T-helper 2 cell (primary cell): ENCODE measurements around the gene PGLYRP4.
"Not testable (repeated sequence)": the region's sequence is repeated elsewhere in the genome, so short reads cannot be mapped to it uniquely, and the experiment has no call there.

Experiments
- DNase-seq, 5 experiments: peaks; one replicate each; pipeline versions ENCODE4 v3.0.0 to v3.0.0-alpha.2; 2012 to 2022

PGLYRP4 gene

DNA sequence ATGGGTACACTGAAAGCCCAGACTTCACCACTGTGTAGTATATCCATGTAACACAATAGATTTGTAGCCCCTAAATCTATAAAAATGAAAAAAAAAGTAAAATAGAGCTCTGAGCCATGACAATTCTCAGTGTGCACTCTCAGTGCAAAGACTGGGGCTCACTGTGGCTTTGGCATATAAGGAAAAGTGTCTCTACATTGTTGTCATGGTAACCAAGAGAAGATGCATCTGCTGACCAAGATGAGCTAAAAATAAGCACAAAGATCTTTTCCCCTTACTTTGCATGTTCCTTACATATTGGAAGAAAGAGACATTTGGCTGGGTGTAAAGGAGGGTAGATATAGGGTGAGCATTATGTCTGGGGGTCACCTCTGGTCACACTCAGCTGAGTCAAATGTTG, 12.0 kb downstream of the PGLYRP4 start:
- peak in 1 of 5 experiments; percentile 24 for DNase-seq

DNA sequence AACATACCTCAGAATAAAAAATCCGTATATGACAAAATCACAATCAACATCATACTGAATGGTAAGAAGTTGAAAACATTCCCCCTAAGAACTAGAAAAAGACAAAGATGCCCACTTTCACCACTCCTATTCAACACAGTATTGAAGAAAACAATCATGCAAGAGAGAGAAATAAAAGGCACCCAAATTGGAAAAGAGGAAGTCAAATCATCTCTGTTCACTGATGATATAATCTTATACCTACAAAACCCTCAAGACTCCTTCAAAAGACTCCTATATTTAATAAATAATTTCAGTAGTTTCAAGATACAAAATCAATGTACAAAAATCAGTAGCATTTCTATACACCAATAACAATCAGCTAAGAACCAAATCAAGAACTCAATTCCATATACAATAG, 14.7 kb downstream of the PGLYRP4 start:
- DNase-seq: no peak

DNA sequence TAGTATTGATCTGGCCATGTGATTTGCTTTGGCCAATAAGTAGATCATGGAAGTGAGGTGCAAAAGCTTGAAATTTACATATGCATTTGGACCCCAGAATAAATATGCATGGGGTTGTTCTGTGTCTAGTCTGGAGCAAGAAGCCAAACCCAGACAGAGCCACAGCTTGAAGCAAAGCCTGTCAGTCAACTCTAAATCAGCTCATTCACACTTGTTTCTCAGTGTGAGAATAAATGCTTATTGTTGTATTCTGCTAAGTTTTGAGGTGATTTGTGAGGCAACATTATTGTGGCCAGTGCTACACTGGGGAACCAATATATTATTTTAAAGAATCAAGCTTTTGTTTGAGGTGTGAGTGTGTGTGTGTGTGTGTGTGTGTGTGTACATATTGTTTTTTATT, 23.7 kb downstream of the PGLYRP4 start:
- no peak for DNase-seq

DNA sequence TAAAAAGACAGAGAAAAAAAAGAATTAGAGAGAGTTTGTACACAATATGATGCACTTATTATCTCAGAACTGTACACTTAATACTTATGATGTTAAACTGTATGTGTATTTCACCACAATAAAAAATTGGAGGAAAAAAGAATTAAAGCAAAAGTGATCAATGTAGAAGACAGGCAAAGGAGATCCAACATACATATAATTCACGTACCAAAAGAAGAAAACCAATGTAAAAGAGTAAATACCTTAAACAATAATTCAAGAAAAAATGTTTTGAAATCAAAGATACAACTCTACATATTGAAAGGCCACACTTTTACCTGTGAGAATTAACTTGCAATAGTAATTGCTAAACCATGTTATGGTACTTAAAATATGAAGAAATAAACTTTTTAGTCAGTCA, 26.1 kb downstream of the PGLYRP4 start:
- DNase-seq: no peak

DNA sequence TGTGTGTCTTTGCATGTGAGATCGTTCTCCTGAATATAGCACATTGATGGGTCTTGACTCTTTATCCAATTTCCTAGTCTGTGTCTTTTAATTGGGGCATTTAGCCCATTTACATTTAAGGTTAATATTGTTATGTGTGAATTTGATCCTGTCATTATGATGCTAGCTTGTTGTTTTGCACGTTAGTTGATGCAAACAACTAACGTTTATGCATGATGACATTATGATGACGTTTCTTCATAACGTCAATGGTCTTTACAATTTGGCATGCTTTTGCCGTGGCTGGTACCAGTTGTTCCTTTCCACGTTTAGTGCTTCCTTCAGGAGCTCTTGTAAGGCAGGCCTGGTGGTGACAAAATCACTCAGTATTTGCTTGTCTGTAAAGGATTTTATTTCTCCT, 30.5 kb downstream of the PGLYRP4 start:
- DNase-seq: not testable (repeated sequence)

DNA sequence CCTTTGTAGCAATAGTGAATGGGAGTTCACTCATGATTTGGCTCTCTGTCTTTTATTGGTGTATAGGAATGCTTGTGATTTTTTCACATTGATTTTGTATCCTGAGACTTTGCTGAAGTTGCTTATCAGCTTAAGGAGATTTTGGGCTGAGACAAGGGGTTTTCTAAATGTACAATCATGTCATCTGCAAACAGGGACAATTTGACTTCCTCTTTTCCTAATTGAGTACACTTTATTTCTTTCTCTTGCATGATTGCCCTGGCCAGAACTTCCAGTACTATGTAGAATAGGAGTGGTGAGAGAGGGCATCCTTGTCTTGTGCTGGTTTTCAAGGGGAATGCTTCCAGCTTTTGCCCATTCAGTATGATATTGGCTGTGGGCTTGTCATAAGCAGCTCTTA, 32.6 kb downstream of the PGLYRP4 start:
- not testable (repeated sequence) for DNase-seq

DNA sequence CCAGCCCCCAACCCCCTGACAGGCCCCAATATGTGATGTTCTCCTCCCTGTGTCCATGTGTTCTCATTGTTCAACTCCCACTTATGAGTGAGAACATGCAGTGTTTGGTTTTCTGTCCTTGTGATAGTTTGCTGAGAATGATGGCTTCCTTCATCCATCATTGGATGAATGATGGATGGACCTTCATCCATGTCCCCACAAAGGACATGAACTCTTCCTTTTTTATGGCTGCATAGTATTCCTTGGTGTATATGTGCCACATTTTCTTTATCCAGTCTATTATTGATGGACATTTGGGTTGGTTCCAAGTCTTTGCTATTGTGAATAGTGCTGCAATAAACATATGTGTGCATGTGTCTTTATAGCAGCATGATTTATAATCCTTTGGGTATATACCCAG, 34.3 kb downstream of the PGLYRP4 start:
- not testable (repeated sequence) for DNase-seq

DNA sequence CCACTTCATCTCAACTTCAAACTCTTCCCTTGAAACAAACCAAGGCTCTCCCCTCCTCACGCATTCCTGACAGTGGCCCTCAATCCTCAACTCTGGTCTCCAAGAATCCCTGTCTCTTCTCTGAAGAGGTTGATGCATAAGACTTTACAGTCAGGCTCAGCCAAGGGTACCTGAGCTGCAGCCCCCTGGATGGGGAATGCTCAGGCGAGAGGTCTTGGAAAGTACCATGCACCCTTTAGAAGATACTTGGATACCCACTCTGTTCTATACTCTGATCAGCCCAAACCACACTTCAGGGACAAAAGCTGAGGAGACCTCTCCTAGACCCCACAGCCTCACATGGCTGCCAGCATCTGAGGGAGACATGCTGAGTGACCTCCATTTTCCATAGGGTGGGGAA, 35.4 kb downstream of the PGLYRP4 start:
- DNase-seq: no peak

DNA sequence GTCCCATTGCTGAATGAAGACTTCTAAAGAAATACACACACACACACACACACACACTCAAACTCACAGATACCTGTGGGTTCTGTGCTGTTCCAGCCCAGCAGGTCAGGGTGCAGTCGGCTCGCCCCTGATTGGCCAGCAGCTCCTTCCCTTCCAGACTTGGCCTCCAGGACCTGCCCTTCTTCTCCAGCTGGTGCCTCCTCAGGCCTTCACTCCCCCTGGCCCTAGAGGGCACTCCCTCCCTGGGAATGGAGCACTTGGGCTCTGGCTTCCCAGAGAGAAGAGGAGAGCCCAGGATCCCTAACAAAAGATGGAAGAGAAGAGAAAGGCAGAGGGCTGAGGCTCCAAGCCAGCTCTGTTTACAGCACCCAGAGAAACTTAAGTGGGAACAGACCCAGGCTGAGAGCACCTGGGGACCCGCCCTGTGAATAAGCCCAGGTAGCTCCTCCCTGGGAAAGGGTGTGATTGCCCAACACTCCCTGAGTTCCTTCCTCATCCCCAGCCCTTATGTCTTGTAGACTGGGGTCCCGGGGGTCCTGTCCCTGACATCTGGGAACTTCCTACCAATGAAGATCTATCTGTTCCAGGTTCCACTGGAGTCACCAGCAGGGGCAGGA, 36.0 kb downstream of the PGLYRP4 start, which contains the start of gene PGLYRP3:
Gene PGLYRP3 (minus strand): TSS at position 383 of the 617 bp plus-strand sequence. CDS start 2,287 bp downstream, outside the sequence.
- DNase-seq: no peak

DNA sequence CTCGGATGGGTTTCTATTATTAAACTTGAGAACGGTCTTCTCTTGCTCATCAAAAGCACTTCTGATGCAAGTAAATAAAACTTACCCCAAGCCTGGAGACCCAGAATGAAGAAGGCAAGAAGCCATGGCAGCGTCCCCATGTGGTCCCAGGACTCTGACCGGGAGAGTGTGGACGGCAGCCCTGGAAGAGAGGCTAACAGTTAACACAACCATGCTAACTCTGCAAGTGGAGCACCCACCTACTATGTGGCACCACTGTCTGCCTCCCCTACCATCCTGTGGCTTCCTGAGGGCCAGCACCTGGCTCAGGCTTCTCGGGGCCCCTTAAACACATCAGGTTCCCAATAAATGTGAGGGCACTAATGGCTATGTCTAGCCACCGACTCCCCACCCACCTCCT, 38.1 kb downstream of the PGLYRP4 start:
- DNase-seq: no peak

DNA sequence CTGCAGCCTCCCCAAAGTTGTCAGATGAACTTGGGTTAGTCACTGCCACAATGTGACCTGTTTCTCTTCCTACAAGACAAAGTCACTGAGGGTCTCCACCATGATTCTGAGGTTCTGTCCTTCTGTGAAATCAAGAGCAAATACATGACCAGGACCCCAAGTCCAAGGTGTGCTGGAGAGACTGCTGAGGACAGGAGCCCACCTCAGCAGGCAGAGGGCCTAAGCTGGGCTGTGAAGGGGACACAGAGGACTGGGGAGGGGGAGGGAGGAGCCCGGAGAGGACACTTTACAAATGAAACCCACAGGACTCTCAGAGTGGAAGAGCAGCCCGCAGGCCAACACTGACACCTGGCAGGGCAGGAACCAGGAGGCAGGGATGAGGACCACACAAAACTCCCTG, 39.2 kb downstream of the PGLYRP4 start:
- DNase-seq: no peak

DNA sequence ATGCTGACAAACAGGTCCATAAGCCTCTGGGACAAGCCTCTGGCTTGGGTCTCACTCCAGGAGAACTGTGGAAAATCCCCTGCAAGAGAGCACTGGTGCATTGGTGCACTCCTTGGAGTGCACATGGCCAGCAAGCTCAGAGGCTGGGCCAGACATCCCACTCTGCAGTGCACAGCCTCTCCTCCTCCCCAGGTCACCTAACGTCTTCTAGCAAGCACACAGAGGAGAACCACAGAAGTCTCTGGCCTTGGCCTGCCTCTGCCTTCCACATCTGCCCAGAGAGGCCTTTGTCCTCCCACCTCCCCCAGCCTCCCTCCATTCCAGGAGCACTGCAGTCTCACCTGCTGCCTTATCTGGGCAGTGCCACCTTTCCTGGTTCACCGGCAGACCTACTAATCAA, 40.1 kb downstream of the PGLYRP4 start:
- no peak for DNase-seq

DNA sequence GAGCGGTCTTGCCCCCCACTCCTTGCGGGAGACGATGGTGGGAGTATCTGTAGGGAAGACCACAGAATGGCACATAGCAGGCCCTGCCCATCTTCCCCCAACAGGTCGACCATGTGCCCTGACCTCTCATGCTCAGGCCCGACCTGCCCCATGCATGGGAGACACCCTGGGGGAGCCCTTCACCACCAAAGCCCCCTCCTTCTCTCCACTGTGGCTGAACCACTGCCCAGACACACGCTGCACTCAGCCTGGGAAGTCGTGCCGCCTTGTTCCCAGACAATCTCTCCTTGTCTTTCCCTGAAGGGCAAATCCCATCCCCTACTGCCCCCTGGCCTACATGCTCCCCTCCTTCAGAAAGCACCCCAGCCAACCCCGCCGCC, 41.4 kb downstream of the PGLYRP4 start:
- no peak for DNase-seq

DNA sequence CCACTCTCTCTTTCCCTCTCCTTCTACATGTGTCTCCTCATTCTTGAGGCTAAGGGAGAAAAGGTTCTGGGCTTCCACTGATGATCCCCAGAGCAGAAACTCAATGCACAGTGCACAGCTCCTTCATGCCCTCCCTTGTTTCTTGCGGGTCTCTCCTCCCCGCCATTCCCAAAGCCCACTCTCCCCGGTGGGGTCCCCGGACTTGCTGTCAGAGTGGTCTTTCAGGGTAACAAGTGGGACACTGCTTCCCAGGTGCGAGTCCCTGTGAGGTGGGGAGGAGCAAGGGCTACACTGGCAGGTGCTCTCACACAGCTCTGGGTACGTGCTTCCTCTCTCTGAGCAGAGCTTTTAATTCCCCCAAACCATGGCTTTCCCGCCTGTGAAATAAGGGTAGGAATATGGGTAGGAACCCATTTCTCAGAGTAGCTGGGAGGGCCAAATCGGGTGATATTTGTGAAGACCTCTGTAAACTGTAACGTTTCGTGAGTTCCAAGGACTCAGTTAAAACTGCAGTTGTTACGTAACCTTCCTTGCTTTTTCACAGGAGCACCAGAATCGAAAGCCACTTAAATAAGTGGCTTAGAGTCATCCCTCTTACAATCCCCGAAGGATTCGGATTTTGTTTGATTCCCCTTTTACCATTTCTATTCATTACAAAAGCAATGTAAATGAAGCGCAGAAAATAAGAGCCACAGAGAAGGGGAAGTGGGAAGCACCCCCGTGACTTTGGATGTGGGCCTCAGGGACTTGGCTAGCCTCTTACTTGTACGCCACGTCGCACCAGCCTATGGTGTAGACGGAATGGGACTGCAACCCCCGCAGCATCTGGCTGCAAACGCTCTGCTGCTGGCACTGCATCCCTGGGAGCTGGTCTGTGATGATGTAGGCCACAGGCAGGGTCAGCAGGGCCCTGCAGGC, 42.1 kb downstream of the PGLYRP4 start:
- DNase-seq: no peak

DNA sequence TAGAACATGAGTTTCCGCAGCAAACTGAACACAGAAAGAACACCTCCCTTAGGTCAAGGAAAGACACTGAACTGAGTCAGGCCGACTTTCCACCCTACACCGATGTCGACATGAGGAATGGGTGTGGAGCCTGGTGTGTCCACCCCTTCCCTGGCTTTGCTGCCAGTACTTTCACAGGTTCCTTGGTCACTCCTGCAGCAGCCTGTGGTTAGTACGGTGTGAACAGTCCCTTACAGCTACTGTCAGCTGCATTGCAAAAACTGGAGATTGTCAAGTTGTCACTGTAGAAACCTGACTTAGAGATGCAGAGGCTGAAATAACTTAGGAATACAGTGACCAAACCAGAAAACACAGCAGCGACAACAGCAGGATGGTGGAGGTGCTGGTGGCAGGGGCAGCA, 43.0 kb downstream of the PGLYRP4 start:
- no peak for DNase-seq

DNA sequence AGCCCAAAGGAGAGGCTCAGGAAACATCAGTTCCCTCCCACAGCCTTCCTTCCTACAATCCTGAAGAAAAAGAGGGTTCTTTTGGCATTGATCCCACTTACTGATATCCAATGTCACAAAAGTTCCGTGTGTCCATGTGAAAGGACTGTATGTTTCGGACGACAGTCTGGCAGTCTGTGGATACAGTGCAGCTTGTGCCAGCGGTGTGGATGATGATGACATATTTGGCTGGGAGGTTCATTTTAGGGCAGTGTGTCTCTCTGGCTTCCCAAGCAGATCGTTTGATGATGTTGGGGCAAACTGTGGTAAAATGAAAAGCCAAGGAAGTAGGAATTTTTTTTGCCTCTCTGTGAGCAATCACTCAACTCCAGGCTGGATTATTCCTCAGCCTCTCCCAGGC, 46.3 kb downstream of the PGLYRP4 start:
- no peak for DNase-seq

DNA sequence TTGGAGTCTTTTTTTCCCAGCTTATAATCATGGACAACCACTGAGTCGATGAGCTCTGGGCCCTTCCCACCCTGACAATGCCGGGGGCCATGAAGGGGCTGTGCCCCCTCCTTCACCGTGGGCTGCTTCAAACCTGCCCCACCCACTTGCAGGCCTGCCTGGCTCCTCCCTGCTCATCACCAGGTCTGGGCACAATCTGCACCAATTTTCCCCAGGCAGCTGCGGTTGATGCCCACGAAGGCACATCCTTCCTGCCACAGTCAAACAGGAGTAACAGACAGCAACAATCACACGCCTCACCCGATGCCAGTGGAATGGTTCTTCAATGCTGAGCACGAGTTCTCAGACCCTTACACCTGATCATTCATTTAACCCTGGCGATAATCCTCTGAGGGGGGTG, 54.8 kb downstream of the PGLYRP4 start:
- peak in 1 of 5 experiments; percentile 74 for DNase-seq

DNA sequence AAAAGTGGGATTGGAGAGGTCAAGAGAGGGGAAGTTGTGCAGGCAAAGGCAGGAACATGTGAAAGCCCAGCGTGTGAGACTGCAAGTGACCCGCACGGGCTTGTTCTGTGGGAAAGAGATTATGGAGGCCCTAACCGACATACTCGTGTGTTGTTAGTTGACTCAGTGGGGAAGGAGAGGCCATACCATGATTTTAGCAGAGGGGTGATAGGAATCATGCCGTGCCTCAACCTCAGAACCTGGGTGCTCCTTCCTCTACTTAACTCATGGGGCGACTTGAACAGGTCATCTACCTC, 55.2 kb downstream of the PGLYRP4 start:
- DNase-seq: peak in 1 of 5 experiments; percentile 26

DNA sequence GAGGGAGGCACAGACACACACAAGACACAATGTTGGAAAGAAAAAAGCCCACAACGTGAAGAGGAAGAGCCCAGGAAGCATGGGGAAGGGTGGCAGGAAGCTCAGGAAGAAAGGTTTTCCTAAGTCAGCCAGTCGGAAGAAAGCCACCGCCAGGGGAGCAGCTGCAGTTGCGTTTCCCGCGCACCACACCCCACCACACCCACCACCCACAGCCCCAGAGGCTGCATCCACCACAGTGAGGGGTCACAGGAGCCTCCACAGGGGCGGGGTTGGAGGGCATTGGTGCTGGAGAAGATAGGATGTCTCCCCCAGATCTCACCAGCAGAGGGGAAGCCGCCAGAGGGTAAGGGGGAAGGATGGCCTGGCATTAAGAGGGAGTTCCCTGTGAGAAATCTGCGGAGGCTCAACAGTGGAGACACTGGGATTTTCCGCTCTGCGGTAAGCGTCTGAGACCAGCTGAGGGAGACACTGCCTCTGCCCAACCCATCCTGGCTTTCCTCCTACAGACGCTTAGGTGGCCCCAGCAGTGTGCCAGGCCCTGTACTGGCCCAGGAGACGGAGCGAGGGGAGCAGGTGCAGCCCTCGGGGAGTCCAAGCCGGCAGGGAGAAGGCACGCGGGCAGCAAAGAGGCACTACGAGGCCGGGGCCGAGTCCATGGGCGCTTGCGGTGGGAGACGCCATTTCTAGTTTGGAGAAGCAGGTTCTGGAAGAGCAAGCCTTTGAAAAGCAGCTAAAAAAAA, 55.7 kb downstream of the PGLYRP4 start:
- DNase-seq: no peak

DNA sequence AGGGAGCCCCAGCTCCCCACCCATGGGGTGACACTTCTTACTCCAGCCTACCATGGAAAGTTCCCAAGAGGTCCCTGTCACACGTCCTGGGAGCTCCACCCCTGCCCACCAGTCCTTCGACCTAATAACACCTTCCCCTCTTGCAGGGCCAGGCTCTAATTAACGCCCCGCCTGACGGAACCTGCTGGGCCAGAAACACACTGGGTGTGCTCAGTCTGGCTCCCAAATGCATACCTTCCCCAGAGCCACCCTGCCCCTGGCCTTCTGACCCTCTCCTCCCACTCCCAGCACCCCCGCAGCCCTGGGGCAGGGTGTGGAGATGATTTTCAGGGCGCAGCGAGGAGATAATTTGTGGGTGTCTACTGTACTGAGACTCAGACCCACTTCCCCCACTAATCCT, 56.5 kb downstream of the PGLYRP4 start:
- no peak for DNase-seq

DNA sequence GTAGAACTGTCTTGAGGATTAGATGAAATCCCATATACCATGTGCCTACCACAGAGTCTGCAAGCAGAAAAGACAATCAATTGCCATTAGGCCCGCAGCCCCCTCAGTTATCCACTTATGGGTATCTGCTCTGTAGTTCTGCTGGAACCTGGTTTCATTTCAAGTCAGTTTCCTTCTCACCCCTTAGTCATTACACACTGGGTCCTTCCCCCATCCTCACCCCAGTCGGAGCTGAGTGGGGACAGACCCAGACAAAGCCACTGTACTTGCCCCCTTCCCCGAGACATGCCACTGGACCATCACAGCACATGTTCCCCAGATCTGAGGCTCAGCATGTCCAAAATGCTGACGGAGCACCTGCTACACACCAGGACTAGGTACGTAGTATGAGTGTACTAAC, 57.1 kb downstream of the PGLYRP4 start:
- DNase-seq: peak in 1 of 5 experiments; percentile 47

DNA sequence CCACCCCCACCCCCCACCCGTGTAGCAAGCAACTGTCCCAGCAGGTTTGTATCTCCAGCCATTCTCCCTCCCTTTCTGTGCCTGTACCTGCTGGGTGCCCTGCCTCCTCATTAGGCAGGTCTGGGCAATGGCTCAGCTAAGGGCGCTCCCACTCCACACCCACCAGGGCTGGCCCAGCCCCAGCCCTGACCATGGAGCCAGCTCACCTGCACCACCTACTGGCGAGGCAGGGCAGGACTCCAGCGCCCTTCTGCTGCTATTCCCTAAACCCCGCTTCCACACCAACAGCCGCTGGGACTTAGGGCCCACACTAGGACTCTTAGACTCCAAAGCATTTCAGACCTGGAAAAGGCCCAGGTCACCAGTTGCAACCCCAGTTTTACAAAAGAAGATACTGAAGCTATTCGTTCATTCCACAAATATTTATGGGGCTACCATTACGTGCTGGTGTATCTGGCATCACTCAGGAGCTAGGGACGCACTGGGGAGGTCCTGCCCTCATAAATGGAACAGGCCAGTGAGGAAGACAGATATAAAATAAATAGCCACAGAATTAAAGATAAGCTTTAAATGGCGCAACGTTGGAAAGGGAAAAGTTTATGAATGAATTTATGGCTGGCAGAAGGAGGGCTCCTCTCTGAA, 59.9 kb downstream of the PGLYRP4 start:
- DNase-seq: peak in 1 of 5 experiments; percentile 22
